G401.6 (cell line): ENCODE results near the gene PDE2A.

Source experiments
- FAIRE-seq: peaks from 2 replicates; lab custom pipeline; 2012; peaks lifted over from hg19 to GRCh38; lab: Jason Lieb, UNC

PDE2A gene

DNA sequence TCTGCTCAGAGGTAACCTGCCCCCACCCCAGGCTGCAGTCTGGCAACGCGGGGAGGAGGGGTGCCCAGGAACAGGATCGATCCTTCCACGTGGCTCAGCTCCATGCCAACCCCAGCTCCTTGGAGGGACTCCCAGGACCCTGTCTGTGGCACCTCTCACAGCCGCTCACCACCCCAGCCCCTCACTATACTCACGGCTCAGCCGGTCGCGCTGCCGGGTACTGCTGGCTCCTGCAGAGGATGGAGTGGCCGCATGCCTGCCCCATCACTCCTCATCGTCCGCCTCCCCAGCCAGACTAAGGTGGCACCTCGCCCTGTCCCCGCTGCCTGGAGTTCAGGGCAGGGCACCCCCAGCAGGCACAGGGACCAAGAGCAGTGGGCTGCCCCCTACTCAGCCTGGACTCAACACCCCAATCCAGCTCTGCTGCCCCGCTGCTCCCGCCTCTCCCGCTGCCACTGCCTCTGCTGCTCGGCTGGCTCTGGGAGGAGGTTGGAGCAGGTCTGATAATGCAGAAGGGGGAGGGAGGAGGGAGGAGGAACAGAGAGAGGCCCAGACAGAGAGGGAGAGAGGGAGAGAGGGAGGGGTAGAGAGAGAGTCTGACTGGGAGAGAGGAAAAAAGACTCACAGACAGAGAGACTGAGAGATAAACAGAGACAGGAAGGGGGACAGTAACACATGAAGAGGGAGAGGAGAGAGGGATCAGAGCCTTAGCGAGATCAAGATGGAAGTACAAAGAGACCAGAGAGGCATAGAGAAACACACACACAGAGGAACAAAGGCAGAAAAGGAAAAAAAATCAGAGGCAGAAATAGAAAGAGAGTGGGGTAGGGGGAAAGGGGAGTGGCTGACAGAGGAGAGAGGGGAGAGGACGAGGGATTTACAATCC lies at the start of gene PDE2A:
PDE2A (minus strand) TSS at position 480 of the 886 bp plus-strand sequence; CDS start at position 265, 215 bp downstream.
- FAIRE-seq: no peak

DNA sequence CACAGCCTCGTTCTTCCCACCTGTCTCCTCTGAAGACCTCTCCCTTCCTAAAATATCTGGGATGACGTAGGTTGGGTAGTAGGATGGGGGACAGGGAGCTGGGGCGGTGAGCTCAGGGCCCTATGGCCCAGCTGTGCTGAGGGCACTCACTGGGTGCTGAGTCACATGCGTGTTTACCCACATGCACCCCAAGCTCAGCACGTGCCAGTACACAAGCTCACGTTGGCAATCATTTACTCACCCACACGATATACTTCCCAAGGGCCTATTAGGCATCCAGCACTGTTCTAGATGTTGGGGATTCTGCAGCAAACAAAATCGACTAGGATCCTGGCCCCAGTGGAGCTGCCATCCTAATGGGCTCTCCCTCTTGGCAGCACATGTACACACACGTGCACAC lies 49.3 kb upstream of the PDE2A start:
- no peak for FAIRE-seq

DNA sequence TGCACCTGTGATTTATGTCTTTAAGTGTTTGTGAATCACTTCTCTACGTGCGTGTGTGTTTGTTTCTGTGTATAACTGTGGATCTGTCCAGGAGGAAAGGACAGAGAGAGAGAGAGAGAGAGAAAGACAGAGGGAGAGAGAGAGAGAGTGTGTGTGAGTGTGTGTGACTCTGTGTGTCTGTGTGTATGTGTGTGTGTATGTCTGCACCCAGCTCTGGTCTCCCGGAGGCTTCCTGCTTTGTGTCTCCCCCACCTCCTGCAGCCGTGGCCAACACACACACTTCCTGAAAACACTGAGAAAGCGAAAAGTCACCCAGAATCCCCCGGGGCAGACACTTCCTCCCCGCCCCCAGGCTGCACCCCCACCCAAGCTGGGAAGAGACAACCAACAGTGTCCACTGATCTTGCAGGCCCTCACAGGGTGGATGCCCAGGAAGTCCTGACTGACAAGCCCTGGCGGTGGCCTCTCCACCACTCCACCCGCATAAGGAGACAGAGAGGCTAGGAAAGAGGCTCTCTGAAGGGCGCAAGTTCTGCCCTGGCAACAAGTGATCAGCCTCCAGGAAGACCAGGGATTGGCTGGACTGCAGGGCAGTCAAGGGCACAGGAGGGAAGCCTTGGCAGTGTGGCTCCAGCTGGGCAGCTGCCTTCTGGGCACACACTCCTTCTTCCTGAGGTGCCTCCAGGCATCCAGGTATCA lies 48.0 kb upstream of the PDE2A start:
- no peak for FAIRE-seq

DNA sequence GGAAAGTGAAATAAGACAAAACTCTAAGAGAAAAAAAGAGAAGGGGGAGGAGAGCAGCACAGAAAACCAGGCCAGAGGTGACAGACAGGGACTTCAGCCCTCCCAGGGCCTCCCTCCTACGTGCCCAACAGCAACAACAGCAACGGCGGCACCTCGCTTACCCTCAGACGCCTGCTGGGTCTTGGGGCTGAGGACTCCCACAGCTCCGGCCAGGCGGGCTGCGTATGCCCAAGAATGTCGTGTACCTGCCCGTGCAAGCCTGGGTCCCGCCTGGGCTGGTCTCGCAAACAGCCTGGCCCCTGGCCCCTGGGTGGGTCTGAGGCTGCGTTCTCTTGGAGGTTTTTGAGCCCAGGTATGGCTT lies 47.4 kb upstream of the PDE2A start:
- no peak for FAIRE-seq

DNA sequence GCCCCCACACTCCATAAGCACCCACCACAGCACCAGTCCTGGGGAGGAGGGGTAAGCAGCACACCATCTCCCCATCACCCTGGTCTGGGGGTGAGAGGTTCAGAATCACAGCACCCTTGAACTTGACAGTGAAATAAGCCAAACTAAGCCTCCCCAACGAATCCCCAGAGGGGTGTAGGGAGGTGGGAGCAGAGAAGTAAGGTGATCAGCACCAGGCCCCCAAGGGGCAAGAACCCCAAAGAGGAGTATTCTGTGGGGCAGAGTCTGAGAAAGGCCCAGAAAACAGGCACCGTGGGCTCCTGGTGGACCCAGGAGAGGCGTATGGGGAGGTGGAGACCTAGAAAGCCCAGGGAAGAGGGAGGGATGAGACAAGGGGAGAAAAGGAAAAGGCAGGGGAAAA lies 47.1 kb upstream of the PDE2A start:
- FAIRE-seq: no peak

DNA sequence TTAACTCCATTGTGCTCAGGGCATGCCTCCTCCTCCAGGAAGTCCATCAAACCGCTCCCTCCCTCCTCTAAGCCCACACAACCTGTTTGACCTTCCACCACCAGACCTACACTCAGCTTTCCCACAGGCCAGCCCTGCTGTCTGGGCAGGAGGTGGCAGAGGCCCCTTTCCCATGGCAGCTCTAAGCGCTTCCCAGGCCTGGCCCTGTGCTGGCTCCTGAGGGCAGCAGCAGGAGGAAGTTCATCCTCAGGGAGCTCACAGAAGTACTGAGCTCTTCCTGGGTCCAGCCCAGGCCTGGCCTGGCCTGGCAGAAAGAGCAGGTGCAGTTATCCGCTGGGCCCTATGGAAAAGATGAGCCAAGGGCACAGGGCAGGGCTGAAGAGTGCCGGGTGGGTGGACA lies 46.6 kb upstream of the PDE2A start:
- no peak for FAIRE-seq

DNA sequence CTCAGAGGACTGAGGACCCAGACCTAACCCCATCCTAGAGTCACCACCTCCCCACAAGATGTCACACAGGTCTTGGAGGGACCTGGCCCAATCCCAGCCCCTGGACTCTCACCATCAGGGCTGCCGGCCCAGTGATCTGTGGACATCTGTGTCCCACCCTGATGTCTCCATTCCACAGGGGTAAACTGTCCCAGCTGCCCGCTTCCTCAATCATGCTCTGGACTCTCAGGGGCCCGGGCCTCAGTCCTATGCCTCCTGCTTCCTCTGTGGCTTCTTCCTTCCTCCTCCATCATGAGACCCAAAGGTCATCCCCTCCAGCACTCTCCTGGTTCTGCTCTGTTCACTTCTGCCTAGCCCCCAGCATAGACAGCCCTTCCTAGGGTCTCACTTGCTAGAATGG lies 45.8 kb upstream of the PDE2A start:
- no peak for FAIRE-seq

DNA sequence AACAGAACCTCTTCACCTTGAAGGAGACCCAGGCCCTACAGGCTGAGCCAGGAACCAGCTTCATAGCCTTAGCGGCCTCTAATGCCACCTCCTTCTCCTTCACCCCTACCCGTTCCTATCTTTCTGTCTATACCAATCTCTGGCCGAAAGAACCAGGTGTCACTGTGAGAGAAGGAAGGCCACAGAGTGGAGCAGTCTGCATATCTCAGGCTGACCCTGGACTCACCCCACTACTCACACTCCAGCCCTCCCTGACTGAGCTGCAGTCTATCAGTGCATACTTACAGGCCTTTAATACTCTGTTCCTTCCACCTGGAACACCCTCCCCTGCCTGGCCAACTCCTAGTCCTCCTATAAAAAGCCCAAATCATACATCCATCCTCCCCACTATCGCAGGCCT lies 45.3 kb upstream of the PDE2A start:
- no peak for FAIRE-seq

DNA sequence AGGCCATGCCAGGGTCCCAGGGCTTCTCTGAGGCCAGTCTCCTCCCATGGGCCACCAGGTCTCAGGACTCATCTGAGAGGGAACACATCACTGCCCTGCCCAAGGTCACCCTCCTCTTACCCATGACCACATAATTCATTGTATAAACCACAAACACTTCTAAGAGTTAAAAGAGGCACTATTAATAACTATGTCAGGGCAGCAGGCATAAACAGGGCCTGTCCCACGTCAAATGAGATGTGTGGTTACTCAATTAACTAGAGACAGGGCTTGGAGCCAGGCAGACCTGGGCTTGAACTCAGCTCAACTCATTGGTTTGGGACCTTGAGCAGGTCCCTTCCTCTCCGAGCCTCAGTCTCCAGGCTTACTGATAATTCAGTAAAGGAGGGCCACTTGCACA lies 44.9 kb upstream of the PDE2A start:
- no peak for FAIRE-seq

DNA sequence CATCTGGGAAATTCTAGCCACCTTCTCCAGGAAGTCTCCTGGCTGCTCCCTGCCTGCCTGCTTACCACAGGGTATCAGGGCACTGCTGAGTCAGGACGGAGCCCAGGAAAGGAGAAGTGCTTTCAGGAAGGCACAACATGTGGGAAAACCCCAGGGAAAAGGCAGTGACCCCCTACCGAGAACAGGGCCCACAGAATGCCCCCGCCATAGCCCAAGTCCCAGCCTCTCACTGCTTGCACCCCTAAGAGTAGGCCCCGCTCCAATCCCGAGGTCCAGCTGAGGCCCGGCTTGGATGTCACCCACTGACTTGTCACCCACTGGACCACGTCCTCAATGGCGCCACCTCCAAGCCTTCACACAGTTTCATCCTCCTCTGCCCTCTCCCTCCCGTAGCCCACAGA lies 43.9 kb upstream of the PDE2A start:
- no peak for FAIRE-seq

DNA sequence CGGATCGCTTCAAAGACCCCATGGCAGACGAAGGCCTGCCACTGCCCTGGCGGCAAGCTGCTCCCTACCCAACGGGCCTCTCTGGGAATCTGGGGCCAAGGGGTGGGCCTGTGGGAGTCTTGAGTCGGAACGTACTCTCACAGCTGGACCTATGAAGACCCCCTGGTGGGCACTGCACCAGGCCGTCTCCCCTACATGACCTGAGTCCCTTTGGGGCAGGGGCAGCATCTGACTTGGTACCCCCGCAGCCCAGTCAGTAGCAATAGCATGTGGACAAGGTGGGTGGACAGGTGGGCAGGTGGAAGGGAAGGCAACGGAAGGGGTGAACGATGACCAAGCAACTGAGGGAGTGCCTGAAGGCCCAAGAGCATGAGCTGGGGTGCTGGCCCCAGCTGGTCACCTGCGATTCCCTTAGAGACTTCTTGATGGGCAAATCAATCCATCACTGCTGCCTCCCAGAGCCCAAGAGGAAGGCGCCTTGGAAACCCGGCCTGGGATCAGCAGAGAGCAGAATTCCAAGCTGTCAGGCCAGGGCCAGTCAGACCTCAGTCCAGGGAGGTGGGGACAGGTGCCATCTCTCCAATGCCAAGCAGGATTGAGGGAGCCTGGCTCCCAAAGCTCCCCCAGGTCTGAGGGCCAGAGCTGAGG lies 42.7 kb upstream of the PDE2A start:
- no peak for FAIRE-seq

DNA sequence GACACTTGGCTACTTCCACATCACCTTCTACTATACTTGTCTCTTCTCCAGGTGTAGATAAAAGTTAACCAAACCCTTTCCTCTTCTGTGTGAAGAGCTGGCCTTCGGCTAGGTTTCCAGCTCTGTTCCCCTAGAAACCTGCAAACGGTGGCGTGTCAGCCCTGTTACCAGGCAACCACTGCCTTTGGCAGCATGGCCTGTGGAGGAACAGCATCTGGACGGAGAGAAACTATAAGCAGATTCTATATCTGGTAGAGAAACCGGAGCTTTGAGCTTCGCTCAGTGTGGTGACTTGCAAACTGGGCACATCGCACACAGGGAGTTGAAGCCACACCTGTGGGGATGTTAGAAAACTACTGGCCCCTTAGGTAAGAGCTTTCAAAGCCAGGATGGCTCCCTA lies 42.1 kb upstream of the PDE2A start:
- no peak for FAIRE-seq

DNA sequence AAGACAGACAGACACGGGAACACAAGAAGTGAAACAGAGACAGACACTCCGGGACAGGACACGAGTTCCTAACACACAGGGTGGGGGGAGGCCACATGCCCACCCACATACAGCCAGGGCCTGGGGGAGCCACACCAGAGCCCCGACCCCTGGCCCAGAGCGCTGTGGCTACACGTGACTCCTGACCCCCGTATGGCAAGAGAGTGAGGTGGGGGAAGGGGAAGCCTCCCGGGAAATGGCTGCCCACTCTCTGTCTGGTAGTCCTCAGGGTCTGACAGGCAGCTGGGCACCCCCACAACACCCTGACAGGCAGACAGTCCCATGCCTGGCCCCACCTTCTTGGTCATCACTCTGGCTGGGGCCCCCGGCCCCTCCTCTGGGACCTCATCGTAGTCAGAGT lies 38.6 kb upstream of the PDE2A start:
- no peak for FAIRE-seq

DNA sequence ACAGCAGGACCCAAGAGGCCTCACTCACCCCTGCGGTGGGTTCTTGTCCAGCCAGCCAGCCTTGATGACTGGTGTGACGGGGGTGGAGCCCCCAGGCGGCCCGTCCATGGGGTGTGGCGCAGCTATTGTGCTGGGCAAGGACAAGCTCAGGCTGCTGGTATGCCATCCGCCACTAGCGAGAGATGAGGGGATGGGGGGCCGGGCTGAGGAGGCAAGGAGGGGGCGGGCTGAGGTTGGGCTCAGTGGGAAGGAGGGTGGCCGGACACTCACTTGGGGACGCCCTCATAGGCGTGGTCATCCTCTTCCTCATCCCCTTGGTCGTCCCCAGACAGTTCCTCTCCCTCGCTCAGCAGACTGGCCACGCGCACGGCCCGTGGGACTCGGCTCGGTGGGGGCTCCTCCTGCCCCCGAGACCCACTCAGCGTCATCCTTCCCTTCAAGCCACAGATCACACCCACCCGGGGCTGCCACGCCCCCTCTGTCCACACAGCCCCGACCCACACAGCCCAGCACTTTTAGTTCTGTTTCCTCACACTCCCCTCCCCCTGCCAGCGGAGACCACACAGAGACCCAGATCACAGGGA lies 38.0 kb upstream of the PDE2A start:
- FAIRE-seq: no peak

DNA sequence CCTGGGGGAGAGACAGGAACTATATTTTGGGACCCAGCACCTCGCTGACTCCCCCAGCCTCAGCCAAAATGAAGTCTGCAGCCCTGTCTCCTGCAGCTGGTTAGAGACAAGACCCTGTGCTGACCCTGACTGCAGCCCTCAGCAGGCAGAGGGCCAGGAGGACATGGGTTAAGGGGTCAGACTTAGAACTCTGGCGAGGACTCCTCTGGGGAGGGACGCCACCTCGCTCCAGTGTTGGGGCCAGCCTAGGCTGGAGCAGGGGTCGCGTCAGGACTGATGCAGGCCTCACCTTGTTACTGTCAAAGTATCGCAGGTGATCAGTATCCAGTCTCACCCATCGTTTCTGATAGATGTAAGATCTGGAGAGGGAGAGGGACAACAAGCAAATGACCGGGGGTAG lies 36.9 kb upstream of the PDE2A start:
- no peak for FAIRE-seq

DNA sequence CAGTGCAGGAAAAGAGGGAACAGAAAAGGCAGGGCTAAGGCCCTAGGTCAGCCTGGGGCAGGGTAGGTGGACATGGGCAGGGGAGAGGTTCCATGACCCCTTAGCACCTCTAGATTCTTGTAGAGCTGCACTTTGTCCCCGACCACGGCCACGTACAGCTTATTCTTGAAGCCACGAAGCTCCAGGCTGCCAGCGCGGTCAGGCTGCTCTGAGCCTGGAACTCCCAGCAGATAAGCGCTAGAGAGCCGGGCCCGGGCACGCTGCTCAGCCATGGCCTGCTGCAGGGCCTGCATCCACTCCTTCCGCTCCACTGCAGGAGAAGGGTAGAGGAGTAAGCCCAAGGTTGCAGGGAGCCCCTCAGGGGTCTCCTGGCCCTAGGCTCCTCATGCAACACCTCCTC lies 36.1 kb upstream of the PDE2A start:
- no peak for FAIRE-seq

DNA sequence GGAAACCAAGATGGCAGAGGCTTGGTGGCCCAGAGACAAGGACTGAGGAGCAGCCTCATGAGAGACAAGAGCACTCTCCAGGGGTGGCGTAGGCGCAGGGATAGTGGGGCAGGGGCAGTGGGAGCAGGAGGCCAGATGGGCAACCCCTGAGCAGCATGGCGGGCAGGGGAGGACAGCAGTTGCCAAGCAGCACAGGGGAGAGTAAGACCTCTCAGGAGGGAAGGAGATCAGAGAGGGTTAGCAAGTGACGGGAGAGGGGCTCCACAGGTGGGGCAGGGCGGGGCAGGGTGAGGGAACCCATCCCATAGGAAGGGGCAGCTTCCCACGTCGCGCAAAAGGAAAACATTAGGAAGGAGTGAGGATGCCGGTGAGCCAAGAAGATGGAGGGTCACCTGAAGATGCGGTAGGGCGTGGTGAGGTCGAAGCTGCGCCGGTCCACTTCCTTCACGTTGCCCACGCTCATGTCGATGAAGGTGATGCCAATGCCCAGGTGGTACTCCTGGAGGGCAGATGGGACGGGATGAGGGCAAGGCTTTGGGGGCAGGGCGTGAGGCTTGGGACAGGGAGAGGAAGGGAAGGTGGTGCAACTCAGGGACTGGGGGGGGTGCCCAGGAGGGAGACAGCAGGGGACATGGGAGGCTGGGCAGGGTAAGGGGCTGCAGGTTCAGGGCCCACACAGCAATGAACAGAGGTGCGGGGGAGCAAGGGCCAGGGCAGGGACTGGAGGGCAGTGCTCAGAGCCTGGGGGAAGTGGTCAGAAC lies 35.4 kb upstream of the PDE2A start:
- FAIRE-seq: no peak

DNA sequence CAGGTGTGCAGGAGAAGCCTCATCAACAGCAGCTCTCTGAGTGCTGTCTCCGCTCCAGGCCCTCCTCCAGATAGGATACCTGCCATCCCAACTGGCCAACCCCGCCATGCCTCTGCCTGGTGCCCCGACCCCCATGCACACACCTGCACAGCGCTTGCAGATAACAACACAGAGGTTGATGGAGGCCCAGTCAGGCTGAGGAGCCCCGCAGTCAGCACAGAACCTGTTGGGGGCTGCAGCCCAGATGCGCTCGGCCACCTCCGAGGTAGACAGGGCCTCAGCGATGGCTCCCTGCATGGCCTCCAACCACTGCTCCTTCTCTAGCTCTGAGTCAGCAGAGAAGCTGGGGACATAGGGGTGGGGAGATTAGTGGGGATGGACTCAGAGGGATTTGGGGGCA lies 32.8 kb upstream of the PDE2A start:
- FAIRE-seq: no peak

DNA sequence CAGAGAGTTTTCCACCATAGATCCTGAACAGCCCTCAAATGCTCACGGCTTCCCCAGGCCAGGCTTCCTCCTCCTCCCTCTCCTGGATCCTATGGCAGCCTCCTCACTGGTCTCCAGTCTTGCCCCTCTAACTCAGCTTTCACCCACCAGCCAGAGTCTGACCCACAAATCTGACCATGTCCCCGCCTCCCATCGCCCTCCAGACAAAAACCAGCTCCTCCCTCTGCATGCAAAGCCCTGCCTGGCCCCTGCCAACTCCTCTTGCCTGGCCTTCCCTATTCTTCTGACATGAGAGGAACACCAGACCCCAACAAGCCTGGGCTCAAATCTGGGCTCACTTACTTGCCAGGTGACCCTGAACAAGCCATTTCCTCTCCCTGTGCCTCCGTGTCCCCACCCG lies 32.4 kb upstream of the PDE2A start:
- FAIRE-seq: no peak

DNA sequence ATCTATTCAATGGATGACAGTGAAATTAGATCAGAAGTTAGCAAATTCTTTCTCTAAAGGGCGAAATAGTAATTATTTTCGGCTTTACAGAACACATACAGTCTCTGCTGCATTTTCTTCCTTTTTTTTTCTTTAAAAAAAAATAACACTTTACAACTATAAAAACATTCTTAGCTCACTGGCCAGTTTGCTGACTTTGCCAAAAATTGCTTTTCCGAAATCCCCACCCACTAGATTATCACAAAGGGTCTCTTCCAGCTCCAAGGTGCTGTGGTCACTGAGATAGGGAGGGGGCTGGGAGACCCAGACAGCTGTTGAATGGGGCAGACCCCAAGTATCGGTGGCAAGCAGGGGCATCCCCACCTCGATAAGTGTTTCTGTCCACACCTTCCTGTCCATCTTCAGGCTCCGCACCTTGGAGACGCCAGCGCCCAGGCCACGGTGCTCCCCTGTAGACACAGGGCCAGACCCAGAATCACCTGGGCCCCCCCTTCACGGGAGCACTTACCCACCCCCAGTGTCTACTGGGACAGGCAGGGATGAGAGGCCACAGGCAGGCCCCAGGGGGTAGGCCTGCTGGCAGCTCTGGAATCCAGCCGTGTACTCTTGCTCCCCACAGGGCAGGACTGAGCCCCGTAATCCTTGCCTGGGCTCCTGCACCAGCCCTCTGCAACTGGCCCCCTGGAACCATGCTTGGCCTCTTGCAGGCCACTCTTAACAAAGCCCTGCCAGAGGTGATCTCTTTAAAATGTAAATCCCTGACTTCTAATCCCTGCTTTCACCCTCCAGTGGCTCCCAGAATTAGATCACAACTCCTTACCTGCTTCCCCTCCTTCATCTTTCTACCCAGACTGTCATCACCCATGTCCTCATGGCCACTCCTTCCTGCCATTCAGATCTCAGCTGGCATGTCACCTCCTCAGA lies 31.5 kb upstream of the PDE2A start:
- FAIRE-seq: no peak

DNA sequence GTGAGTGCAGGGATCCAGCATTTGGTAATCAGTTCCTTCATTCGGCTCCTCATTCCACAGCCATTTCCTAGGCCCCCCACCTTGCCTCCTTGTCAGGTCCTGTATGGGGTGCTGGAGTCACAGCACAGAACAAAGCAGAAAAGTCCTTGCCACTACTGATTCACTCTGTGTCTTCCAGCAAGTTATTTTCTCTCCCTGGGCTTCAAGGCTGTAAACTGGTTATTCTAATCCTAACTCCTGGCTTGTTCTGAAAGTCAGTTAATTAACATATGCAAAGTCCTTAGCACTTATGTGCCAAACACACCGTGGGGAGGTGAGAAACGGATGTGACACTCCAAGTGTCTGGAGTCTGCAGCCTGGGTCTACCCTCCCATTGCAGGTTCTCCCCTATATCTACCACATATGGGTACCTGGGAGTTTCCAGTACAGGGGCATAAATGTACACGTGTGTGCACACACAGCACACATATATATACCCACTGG lies 30.6 kb upstream of the PDE2A start:
- FAIRE-seq: no peak
